Glutamatergic neuron (in vitro differentiated cells): ENCODE results near the gene IQCK. TPM values are rescaled to one million over a fixed set of nuclear protein-coding genes. Genes with fewer than 3 reads are reported as not detected.

Source experiments
- DNase-seq: peaks from one replicate; pipeline ENCODE4 v3.0.0; 2022
- H3K27ac Mint-ChIP-seq: one replicate; pipeline ENCODE4 v1.8.0; 2020; ENCODE audit warnings: mild to moderate bottlenecking, mixed read lengths, inconsistent platforms; ENCODE audit not compliant: unreplicated experiment
- H3K27me3 Mint-ChIP-seq: one replicate; pipeline ENCODE4 v1.8.0; 2020; ENCODE audit warnings: mild to moderate bottlenecking, moderate library complexity, mixed read lengths, inconsistent platforms; ENCODE audit not compliant: unreplicated experiment
- H3K36me3 Mint-ChIP-seq: one replicate; pipeline ENCODE4 v1.8.0; 2020; ENCODE audit warnings: mild to moderate bottlenecking, mixed read lengths, inconsistent platforms; ENCODE audit not compliant: unreplicated experiment
- H3K4me1 Mint-ChIP-seq: one replicate; pipeline ENCODE4 v1.8.0; 2020; ENCODE audit warnings: mild to moderate bottlenecking, low read depth, mixed read lengths, inconsistent platforms; ENCODE audit not compliant: unreplicated experiment
- H3K4me3 Mint-ChIP-seq: one replicate; pipeline ENCODE4 v1.8.0; 2020; ENCODE audit warnings: mild to moderate bottlenecking, mixed read lengths, inconsistent platforms; ENCODE audit not compliant: unreplicated experiment
- H3K9me3 Mint-ChIP-seq: one replicate; pipeline ENCODE4 v1.8.0; 2020; ENCODE audit warnings: mild to moderate bottlenecking, moderate library complexity, mixed read lengths, inconsistent platforms; ENCODE audit not compliant: unreplicated experiment
- CTCF ChIP-seq: fragments of 200-600 bp; sonication (generic); IDR thresholded peaks from one replicate; pipeline ENCODE4 v1.5.0; 2021; ENCODE audit not compliant: partially characterized antibody, unreplicated experiment
- total RNA-seq: library from RNA; stranded (reverse); fragmentation: NEBNext Ultra II Directional; extraction: Animal tissue kit (Norgen Biotek cat#: 25700); gene quantifications from one replicate; pipeline ENCODE4 v1.2.1, GENCODE V29; 2021; ENCODE audit not compliant: unreplicated experiment

The IQCK gene
- total RNA-seq, 1 donor from 2014 or later = 5.1 TPM

GRCh38 chr16:19698480-19699465 is 19.3 kb upstream of the IQCK start:
- DNase-seq = no peak
- no peak for TF ChIP-seq CTCF
- Mint-ChIP-seq H3K27ac (no peak overlapping the region), H3K4me3 (no peak overlapping the region), H3K36me3 (peaks cover 4% of the 10 kb centered on the region), H3K9me3 (no peaks in the 10 kb centered on the region), H3K4me1 (no peaks in the 10 kb centered on the region), H3K27me3 (peaks cover 3% of the 10 kb centered on the region)

DNA sequence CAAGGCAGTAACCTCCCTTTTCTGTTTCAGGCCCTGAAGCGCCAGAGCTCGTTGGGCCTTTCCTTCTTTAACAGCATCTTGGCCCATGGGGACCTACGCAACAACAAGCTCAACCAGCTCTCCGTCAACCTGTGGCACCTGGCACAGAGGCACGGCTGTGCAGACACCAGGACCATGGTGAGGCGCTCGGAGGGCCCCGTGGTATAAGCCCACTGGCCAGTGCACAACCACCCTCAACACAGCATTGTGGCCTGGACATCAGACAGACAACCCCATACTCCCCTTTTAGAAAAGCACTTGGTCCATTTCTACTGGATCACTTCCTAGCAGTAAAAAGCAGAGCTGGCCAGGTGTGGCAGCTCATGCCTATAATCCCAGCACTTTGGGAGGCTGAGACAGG is 18.6 kb upstream of the IQCK start:
- H3K4me1 Mint-ChIP-seq = no peaks in the 10 kb centered on the region
- peaks cover 4% of the 10 kb centered on the region for H3K36me3 Mint-ChIP-seq
- H3K9me3 Mint-ChIP-seq = no peaks in the 10 kb centered on the region
- no peak for DNase-seq
- no peak for TF ChIP-seq CTCF
- no peak overlapping the region for H3K27ac Mint-ChIP-seq
- H3K27me3 Mint-ChIP-seq = no peaks in the 10 kb centered on the region
- no peak overlapping the region for H3K4me3 Mint-ChIP-seq

- Mint-ChIP-seq H3K27me3 (no peaks in the 10 kb centered on the region), H3K27ac (no peak overlapping the region), H3K4me1 (no peaks in the 10 kb centered on the region), H3K9me3 (no peaks in the 10 kb centered on the region), H3K4me3 (no peak overlapping the region), H3K36me3 (peaks cover 10% of the 10 kb centered on the region)
- no peak for DNase-seq
- no peak for TF ChIP-seq CTCF
These were observed 17.7 kb upstream of the IQCK start for GRCh38 chr16:19700319-19700781.

DNA sequence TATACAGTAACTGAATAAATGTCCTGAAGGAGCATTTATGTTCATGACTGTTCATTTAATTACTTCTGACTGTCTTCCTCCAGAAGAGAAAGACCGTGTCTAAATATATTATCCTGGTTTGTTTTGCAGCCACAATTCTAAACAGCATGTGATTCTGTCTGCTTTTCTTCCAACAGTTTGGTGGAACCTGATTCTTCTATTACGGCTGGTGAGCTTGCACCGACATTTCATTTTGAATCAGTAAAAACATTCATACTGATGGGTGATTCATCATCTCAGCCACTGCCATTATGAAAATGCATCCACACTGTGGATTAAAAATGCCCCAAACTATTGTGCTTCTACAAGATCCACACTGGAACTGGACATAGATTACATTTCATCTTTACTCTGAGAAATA is 17.0 kb upstream of the IQCK start:
- H3K36me3 Mint-ChIP-seq = peaks cover 10% of the 10 kb centered on the region
- H3K4me3 Mint-ChIP-seq = no peak overlapping the region
- no peaks in the 10 kb centered on the region for H3K9me3 Mint-ChIP-seq
- no peak overlapping the region for H3K27ac Mint-ChIP-seq
- H3K4me1 Mint-ChIP-seq = no peaks in the 10 kb centered on the region
- DNase-seq = no peak
- H3K27me3 Mint-ChIP-seq = no peaks in the 10 kb centered on the region
- TF ChIP-seq CTCF = no peak
